ENCODE data around the gene EPS8L3. TPM values are rescaled to one million over a fixed set of nuclear protein-coding genes. Genes with fewer than 3 reads are reported as not detected.
"Not testable (repeated sequence)": the region's sequence is repeated elsewhere in the genome, so short reads cannot be mapped to it uniquely, and the experiment has no call there.

Gene EPS8L3
- total RNA-seq, 2 experiments from 2014 or later: not detected

DNA sequence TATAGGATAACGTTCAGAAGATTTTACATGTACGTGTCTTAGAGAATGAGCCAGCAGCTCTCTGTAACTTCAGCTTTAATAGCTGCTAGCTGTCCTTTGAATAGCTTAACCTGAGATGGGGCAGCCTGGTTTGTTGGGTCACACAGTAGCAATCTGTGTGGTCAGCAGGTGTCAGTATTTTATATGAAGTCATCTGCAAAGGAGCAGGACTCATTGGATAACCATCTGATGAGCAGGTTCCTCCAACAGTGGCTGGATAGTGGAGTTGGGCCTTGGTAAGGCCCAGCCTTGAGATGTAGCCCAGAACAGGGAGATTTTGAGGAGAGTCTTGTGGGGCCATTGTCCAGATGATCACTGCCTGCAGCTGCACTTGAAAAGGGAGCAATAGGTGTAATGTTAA, 45.2 kb downstream of the EPS8L3 start:
- Mint-ChIP-seq H3K4me3 (no peak overlapping the region), H3K27me3 (ENCODE audit: low read depth) (peaks cover 12% of the 10 kb centered on the region), H3K9me3 (no peaks in the 10 kb centered on the region), H3K36me3 (ENCODE audit: low read depth) (no peaks in the 10 kb centered on the region), H3K4me1 (ENCODE audit: low read depth) (no peaks in the 10 kb centered on the region), H3K27ac (no peak overlapping the region)
- CTCF ChIA-PET: interaction anchor here (0.6 to 2.6 kb wide), 3 partner anchors 56 to 119 kb away, joined by 3 to 15 read pairs (median 7); no protein-coding TSS in a partner anchor
- intact Hi-C loops (cut with micrococcal nuclease): loop anchor here (1.0 kb wide), 1 partner anchor 55 kb away; no protein-coding TSS in a partner anchor
- DNase-seq: no peak

DNA sequence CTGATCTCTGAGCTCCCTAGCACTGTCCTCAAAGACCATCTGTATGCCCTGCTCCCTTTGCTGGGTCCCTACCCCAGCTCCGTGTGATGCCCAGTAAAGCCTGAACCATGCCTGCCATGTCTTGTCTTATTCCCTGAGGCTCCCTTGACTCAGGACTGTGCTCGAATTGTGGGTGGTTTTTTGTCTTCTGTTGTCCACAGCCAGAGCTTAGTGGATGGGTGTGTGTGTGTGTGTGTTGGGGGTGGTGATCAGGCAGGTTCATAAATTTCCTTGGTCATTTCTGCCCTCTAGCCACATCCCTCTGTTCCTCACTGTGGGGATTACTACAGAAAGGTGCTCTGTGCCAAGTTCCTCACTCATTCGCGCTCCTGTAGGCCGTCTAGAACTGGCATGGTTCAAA, 46.0 kb downstream of the EPS8L3 start:
- CTCF ChIA-PET: interaction anchor here (0.6 to 2.6 kb wide), 3 partner anchors 73 to 118 kb away, joined by 3 to 15 read pairs (median 5); no protein-coding TSS in a partner anchor

GRCh38 chr1:109716570-109717090, 47.1 kb downstream of the EPS8L3 start:
- H3K36me3 Mint-ChIP-seq (ENCODE audit: low read depth): no peaks in the 10 kb centered on the region
- no peak for DNase-seq
- CTCF ChIA-PET: interaction anchor here (2.6 kb wide), 1 partner anchor 77 kb away, joined by 15 read pairs; no protein-coding TSS in a partner anchor
- no peaks in the 10 kb centered on the region for H3K9me3 Mint-ChIP-seq
- H3K27me3 Mint-ChIP-seq (ENCODE audit: low read depth): peaks cover 15% of the 10 kb centered on the region
- peaks cover 1% of the 10 kb centered on the region for H3K4me1 Mint-ChIP-seq (ENCODE audit: low read depth)
- intact Hi-C loops (cut with micrococcal nuclease): no loop called here
- no peak overlapping the region for H3K4me3 Mint-ChIP-seq
- no peak overlapping the region for H3K27ac Mint-ChIP-seq

More for the DNA sequence above, 46.0 kb downstream of the EPS8L3 start:
- Mint-ChIP-seq H3K36me3 (ENCODE audit: low read depth) (no peaks in the 10 kb centered on the region), H3K27ac (no peak overlapping the region), H3K4me3 (no peak overlapping the region), H3K27me3 (ENCODE audit: low read depth) (peaks cover 15% of the 10 kb centered on the region), H3K9me3 (no peaks in the 10 kb centered on the region), H3K4me1 (ENCODE audit: low read depth) (no peaks in the 10 kb centered on the region)
- no peak for DNase-seq
- intact Hi-C loops (cut with micrococcal nuclease): loop anchor here (1.0 kb wide), 1 partner anchor 56 kb away; no protein-coding TSS in a partner anchor

DNA sequence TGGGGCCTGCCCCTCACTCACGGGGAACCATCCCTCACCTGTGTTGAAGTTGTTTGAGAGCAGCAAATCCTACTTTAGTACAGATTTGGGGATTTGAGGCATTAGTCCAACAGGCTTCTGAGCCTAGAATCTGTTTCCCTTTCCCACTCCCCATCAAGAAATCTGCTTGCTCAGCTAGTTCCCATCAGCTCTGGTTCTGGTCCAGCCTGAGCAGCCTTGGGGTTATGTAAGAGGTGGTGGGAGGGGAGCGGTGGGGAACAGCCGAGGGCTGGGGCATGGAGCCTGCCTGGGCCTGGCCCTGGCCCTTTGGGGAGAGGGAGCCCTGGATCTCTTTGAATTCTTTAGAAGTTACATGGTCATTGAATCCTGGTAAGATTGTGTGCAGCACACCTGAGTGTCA, 47.6 kb downstream of the EPS8L3 start:
- Mint-ChIP-seq H3K9me3 (no peaks in the 10 kb centered on the region), H3K4me3 (no peak overlapping the region), H3K27ac (no peak overlapping the region), H3K36me3 (ENCODE audit: low read depth) (no peaks in the 10 kb centered on the region), H3K27me3 (ENCODE audit: low read depth) (peaks cover 15% of the 10 kb centered on the region), H3K4me1 (ENCODE audit: low read depth) (peaks cover 1% of the 10 kb centered on the region)
- intact Hi-C loops (cut with micrococcal nuclease): no loop called here
- CTCF ChIA-PET: no interaction called here
- no peak for DNase-seq

DNA sequence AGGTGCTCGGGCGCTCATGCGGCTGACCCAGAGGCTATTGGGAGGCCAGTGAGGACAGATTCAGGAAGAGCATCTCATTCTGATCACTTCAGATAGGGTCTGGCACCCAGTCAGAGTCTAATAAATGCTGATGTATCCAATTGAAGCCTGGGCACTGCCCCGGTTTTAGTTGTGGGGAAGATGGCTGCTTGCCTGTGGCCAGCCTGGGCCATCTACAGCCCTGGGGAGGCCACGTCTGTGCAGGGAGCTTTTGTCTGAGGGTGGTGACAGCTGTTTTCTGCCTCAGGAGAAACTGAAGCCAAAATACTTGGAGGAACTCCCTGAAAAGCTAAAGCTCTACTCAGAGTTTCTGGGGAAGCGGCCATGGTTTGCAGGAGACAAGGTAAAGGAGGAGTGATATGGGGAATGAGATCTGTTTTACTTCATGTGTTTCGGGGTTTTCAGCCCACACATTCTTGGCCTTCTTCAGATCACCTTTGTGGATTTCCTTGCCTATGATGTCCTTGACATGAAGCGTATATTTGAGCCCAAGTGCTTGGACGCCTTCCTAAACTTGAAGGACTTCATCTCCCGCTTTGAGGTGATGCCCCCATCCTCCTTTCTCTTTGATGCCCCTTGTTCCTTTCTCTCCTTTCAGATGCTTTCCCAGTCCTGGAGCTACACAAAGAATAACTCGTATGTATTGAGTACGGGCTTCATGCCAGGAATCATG, 48.9 kb downstream of the EPS8L3 start:
- H3K4me3 Mint-ChIP-seq: no peak overlapping the region

DNA sequence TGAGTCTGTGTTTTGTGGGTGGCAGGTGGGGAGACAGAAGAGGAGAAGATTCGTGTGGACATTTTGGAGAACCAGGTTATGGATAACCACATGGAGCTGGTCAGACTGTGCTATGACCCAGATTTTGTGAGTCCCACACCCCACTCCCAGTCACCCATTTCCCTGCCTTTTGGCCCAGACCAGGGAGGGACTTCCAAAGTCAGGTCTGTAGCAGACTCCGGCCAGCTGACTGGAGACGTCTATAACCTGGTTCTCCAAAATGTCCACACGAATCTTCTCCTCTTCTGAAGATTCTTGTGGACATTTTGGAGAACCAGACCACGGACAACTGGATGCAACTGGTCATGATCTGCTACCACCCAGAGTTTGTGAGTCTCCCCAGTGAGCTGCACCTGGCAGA, 50.1 kb downstream of the EPS8L3 start:
- Mint-ChIP-seq H3K4me3 (no peak overlapping the region), H3K36me3 (ENCODE audit: low read depth) (no peaks in the 10 kb centered on the region), H3K4me1 (ENCODE audit: low read depth) (peaks cover 1% of the 10 kb centered on the region), H3K9me3 (peaks cover 10% of the 10 kb centered on the region), H3K27me3 (ENCODE audit: low read depth) (peaks cover 15% of the 10 kb centered on the region), H3K27ac (no peak overlapping the region)
- intact Hi-C loops (cut with micrococcal nuclease): no loop called here
- DNase-seq: no peak
- CTCF ChIA-PET: no interaction called here

More for the DNA sequence above, 48.9 kb downstream of the EPS8L3 start:
- Mint-ChIP-seq H3K9me3 (no peaks in the 10 kb centered on the region), H3K36me3 (ENCODE audit: low read depth) (no peaks in the 10 kb centered on the region), H3K4me1 (ENCODE audit: low read depth) (peaks cover 1% of the 10 kb centered on the region), H3K27me3 (ENCODE audit: low read depth) (peaks cover 15% of the 10 kb centered on the region), H3K27ac (no peak overlapping the region)
- CTCF ChIA-PET: no interaction called here
- DNase-seq: no peak
- intact Hi-C loops (cut with micrococcal nuclease): no loop called here

GRCh38 chr1:109712321-109712864, 51.3 kb downstream of the EPS8L3 start:
- Mint-ChIP-seq H3K4me1 (ENCODE audit: low read depth) (peaks cover 1% of the 10 kb centered on the region), H3K27me3 (ENCODE audit: low read depth) (peaks cover 15% of the 10 kb centered on the region), H3K27ac (no peak overlapping the region), H3K36me3 (ENCODE audit: low read depth) (no peaks in the 10 kb centered on the region), H3K9me3 (peaks cover 15% of the 10 kb centered on the region), H3K4me3 (no peak overlapping the region)
- intact Hi-C loops (cut with micrococcal nuclease): no loop called here
- no peak for DNase-seq
- CTCF ChIA-PET: interaction anchor here (0.7 to 1.0 kb wide), 2 partner anchors 62 to 64 kb away, joined by 3 read pairs; no protein-coding TSS in a partner anchor

DNA sequence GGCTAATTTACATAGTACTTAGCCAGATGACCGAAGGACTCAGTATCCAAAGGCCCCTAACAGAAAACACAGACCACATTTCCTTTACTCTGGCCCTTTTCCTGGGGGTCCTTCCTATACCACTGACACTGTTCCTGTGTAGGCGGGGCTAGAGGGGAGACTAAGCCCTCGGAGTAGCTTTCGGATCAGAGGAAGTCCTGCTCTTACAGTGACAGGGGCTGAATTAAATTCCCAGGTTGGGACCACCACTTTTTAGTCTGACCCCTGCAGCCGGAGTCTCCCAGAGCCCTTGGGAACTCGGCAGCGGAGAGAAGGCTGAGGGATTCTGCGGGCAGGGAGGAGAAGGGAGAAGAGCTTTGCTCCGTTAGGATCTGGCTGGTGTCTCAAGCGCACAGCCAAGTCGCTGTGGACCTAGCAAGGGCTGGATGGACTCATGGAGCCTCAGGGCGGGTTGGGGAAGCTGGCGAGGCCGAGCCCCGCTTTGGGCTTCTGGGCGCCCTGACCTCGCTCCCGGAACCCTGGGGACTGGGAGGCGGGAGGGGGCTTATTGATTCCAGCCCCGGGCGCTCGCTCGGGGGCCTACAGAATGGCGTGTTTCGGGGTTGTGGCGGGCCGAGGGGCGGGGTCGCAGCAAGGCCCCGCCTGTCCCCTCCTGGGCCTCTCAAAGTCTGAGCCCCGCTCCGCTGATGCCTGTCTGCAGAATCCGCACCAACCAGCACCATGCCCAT, 52.0 kb downstream of the EPS8L3 start, which contains the start of gene GSTM5:
Gene GSTM5 (plus strand): TSS at position 659 of the 728 bp plus-strand sequence. CDS start 62 bp downstream, at position 721.
- CTCF ChIA-PET; intact Hi-C loops (cut with micrococcal nuclease); H3K36me3 Mint-ChIP-seq (ENCODE audit: low read depth); H3K4me1 Mint-ChIP-seq (ENCODE audit: low read depth); H3K27ac Mint-ChIP-seq; DNase-seq; H3K4me3 Mint-ChIP-seq: not testable (repeated sequence)
- H3K9me3 Mint-ChIP-seq: peaks cover 15% of the 10 kb centered on the region
- H3K27me3 Mint-ChIP-seq (ENCODE audit: low read depth): peaks cover 15% of the 10 kb centered on the region

DNA sequence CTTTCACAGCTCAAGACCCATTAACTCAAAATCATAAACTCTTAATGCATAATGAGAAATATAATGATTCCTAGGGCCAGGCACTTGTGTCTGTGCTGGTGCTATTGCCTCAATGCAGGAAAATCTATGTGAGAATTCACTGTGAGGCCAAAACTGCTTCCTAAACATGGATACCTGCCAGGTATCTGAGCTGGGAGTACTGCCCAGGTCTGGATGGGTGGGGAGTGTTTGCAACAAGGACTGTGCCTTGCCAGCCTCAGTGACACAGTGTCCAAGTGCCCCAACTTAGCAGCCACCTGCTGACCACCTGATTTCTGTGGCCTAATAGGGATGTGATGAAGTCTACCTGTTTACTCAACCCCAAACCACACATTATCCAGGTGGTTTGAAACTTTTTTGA, 53.9 kb downstream of the EPS8L3 start:
- H3K27ac Mint-ChIP-seq; H3K4me1 Mint-ChIP-seq (ENCODE audit: low read depth); CTCF ChIA-PET; H3K4me3 Mint-ChIP-seq; intact Hi-C loops (cut with micrococcal nuclease); H3K36me3 Mint-ChIP-seq (ENCODE audit: low read depth); DNase-seq: not testable (repeated sequence)
- Mint-ChIP-seq H3K27me3 (ENCODE audit: low read depth) (peaks cover 13% of the 10 kb centered on the region), H3K9me3 (peaks cover 15% of the 10 kb centered on the region)

DNA sequence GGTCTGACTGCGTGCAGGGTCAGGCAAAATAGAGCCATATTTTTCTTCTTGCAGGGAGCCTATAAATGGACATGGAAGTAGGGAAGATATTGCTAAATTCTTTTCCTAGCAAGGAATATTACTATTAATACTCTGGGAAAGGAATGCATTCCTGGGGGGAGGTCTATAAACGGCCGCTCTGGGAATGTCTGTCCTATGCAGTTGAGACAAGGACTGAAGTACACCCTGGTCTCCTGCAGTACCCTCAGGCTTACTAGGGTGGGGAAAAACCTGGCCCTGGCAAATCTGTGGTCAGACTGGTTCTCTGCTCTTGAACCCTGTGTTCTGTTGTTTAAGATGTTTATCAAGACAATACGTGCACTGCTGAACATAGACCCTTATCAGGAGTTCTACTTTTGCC, 54.8 kb downstream of the EPS8L3 start:
- intact Hi-C loops (cut with micrococcal nuclease); H3K36me3 Mint-ChIP-seq (ENCODE audit: low read depth); H3K4me1 Mint-ChIP-seq (ENCODE audit: low read depth); CTCF ChIA-PET; DNase-seq; H3K27me3 Mint-ChIP-seq (ENCODE audit: low read depth); H3K4me3 Mint-ChIP-seq; H3K27ac Mint-ChIP-seq: not testable (repeated sequence)
- H3K9me3 Mint-ChIP-seq: peaks cover 15% of the 10 kb centered on the region

DNA sequence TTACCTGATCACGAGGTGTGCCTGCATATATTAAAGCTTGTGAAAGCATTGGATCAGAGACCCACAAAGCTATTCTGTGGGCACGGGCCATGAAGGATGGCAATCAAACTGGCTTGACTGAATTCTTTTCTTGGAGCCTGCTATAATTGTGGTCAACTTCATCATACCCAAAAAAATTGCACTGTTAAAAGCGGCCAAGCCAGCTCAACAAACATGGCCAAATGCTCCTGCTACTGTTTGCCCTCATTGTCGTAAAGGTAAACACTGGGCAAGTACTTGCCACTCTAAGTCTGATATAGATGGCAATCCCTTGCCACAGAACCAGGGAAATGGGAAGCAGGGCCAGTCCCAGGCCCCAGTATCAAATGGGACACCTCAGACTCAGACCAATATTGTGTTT, 58.3 kb downstream of the EPS8L3 start:
- no peak overlapping the region for H3K4me3 Mint-ChIP-seq
- peaks cover 18% of the 10 kb centered on the region for H3K9me3 Mint-ChIP-seq
- no peak for DNase-seq
- CTCF ChIA-PET: interaction anchor here (0.7 kb wide), 1 partner anchor 65 kb away, joined by 3 read pairs; no protein-coding TSS in a partner anchor
- H3K36me3 Mint-ChIP-seq (ENCODE audit: low read depth): no peaks in the 10 kb centered on the region
- intact Hi-C loops (cut with micrococcal nuclease): no loop called here
- H3K27me3 Mint-ChIP-seq (ENCODE audit: low read depth): no peaks in the 10 kb centered on the region
- no peaks in the 10 kb centered on the region for H3K4me1 Mint-ChIP-seq (ENCODE audit: low read depth)
- H3K27ac Mint-ChIP-seq: no peak overlapping the region

GRCh38 chr1:109704173-109704572, 59.5 kb downstream of the EPS8L3 start:
- H3K9me3 Mint-ChIP-seq: peaks cover 14% of the 10 kb centered on the region
- intact Hi-C loops (cut with micrococcal nuclease): no loop called here
- no peak overlapping the region for H3K4me3 Mint-ChIP-seq
- DNase-seq: no peak
- CTCF ChIA-PET: interaction anchor here (0.6 to 0.7 kb wide), 2 partner anchors 158 to 171 kb away, joined by 3 to 4 read pairs; no protein-coding TSS in a partner anchor
- no peaks in the 10 kb centered on the region for H3K36me3 Mint-ChIP-seq (ENCODE audit: low read depth)
- H3K27ac Mint-ChIP-seq: no peak overlapping the region
- no peaks in the 10 kb centered on the region for H3K4me1 Mint-ChIP-seq (ENCODE audit: low read depth)
- no peaks in the 10 kb centered on the region for H3K27me3 Mint-ChIP-seq (ENCODE audit: low read depth)
